Activated T-cell treated with anti-CD3 and anti-CD28 coated beads for 1 hour (primary cell): ENCODE measurements around the gene CDKL1.
A peak's percentile ranks its signal among the peaks of the same experiment; 100 is the strongest.
"Not testable (repeated sequence)": the region's sequence is repeated elsewhere in the genome, so short reads cannot be mapped to it uniquely, and the experiment has no call there.

Experiments used
- DNase-seq: peaks from one replicate; pipeline ENCODE4 v3.0.0-alpha.2; 2020; ENCODE audit warnings: low read depth

CDKL1 gene

GRCh38 chr14:50331596-50331995, 65.1 kb downstream of the CDKL1 start:
- no peak for DNase-seq

DNA sequence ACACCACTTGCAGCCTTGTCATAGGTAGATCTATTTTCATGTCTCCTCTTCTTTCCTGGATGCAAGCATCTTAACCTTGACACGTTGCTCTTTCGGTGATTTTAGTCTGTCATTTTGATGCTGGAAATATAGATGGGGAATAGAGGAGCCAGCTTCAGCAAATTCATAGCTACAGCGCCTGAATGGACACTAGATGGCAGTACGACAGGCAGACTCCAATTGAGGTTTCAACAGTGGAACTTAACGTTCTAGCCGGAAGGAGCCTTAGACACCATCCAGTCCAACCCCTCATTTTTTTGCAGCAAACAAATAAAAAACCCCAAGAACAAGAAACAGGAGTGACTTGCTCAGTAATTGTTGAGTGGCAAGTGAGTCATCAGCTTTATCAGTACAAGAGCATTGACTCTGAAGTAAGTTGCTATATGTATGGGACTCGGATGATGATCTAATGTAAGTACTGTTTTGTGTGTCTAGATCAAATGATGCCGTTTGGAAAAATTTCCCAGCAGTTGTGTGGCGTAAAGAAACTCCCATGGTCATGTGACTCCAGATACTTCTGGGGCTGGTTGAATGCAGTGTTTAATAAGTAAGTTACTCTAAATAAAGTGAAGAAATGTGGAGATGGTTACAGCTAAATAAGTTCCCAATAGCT, 75.5 kb downstream of the CDKL1 start:
- peak; percentile 35 for DNase-seq

DNA sequence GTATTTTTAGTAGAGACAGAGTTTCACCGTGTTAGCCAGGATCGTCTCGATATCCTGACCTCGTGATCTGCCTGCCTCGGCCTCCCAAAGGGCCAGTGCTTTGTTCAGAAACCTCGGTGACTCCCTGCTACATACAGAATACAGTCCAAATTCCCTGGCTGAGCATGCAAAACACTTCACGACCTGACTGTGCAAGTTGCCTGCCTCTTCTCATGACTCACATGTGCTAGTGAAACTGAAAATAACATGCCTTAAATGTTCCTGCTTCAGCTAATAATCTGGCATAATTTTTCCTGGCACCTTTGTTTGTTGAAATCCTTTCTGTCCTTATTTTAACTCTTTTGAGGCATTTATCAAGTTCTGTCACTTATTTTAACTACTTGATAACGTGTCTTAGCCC, 76.4 kb downstream of the CDKL1 start:
- DNase-seq: no peak

- no peak for DNase-seq
Observed at GRCh38 chr14:50319721-50320120, 77.0 kb downstream of the CDKL1 start.

- no peak for DNase-seq
Observed at GRCh38 chr14:50319293-50319692, 77.4 kb downstream of the CDKL1 start.

DNA sequence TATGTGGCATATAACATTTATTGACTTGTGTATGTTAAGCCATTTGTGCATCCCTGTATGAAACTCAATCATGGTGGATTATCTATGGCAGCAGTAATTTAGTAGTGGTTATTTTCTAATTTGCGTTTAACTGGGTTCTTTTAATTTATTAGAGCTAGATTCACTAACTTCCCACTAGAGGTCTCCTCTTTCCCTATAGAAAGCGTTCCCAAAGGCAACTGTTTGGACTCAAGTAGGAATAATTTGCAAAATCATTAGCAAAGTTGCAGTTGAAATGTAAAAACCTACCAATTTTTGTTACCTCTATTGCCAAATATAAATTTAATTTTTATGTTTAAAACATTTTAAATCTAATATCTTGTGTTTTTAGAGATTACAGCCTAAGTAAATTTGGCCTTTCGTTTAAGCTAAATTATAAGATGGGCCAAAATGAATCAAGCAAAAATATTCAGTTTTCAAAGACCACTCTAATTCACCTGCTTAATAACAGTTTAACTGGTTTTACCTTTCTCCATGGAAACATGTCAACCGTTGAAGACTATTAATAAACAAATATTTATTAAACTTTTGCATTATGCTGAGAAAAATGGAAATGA, 78.6 kb downstream of the CDKL1 start:
- no peak for DNase-seq

GRCh38 chr14:50314098-50314497, 82.6 kb downstream of the CDKL1 start:
- not testable (repeated sequence) for DNase-seq

- DNase-seq: no peak
Observed at GRCh38 chr14:50312734-50313054, 84.0 kb downstream of the CDKL1 start.

DNA sequence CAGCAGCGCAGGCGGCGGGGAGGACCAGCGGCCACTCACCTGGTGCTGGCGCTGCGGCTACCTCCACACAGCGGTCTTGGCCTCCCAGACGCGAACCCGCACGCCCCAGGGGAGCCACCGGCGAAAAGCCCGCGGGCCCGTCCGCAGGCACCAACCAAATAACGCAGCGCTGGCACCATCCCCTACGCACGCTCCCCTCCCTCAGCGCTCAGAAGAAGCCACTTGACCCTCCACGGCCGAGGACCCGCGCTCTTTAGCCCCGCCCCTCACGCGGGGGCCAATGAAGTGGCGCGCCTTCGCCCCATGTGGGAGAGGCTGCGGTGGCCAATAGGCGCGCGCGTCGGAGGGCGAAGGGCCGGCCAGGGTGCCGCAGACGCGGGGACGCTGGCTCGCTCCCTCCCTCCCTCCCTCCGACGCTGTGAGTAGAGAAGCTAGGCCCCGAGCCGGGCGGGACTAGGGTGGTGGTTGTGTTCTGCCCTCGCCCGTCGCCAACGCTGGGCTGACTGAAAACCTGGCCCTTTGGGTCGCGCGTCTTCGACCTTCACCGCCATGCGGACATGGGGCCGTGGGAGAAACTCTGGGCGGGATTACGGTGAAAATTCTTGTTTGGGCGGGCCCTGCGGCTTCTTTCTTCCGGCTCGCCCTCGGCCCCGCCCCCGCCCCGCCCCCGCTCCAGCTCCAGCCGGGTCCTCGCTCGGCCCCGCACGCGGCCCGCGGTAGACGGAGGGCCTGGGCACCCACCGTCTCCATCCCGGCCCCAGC, 84.5 kb downstream of the CDKL1 start, which contains the start of the genes DMAC2L and L2HGDH:
TSS of gene DMAC2L (plus strand) at position 353 of the 762 bp plus-strand sequence. CDS start 9,164 bp downstream, outside the sequence.
TSS of gene L2HGDH (minus strand) at position 258 of the 762 bp plus-strand sequence. CDS start at position 179, 79 bp downstream.
- peak; percentile 78 for DNase-seq

DNA sequence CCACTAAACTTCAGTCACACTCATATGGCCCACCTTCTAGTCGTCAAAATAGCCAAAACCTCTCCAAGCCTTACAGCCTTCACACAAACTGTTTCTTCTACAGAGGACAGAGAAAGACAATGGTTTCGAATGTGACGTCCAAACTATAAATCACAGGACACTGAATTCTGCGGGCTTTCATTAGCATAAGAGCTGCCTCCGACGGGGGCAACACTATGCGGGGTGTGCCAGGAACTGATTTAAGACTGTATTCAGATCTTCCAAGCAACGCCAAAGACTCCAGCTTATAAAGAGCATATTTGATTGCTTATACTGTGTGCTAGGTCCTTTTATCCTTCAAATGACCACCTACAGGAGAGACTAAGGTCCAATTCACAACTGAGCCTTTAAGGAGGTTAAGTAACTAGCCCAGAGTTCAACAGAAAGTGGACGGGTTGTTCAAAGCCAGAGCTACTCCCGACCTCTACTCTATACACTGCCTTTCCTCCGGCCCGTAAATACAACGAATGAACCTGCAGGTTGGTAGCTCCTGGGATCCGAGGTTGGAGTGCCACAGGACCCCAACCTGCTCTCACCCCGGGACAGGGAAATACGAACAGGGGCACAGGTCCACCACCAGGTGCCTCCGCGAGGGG, 85.2 kb downstream of the CDKL1 start:
- no peak for DNase-seq

- no peak for DNase-seq
Observed at GRCh38 chr14:50310445-50310844, 86.2 kb downstream of the CDKL1 start.

DNA sequence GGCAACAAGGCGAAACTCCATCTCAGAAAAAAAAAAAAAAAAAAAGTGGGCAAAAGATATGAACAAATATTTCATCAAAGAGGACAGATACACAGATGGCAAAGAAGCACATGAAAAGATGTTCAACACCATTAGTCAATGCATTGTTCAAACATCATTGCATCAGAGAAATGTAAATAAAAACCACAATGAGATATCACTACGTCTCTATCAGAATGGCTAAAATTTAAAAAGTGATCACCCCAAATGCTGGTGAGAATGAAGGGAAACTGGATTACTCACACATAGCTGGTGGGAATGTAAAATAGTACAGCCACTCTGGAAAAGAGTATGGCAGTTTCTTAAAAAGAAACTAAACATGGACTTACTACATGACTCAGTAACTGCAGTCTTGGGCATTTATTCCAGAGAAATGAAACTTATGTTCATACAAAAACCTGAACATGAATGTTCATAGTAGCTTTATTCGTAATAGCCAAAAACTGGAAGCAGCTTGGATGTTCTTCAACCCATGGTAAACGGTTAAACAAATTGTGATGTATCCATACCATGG, 88.2 kb downstream of the CDKL1 start:
- DNase-seq: no peak

DNA sequence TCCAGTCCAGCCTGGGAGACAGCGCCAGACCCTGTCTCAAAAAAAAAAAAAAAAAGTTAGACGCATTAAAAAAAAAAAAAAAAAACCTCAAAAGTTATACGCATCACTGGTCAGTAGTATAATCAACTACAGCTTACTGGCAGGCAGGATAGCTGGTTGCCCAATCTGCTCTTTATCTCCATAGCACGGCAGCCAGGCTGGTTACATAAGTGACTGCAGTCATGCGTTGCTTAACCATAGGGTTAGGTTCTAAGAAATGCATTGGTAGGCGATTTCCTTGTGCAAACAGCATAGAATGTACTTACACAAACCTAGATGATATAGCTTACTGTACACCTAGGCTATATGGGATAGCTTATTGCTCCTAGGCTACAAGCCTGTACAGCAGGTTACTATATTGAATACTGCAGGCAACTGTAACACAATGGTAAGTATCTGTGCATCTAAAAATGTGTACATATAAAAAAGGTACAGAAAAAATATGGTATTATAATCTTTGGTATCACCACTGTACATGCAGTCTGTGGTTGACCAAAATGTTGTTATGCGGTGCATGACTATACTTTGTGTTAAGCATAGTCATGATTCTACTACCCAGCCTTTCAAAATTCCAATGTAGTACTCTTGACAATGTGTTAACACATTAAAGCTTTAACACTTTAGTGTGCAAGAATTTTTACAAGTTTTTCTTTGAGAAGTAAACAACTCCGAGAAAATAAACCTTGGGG, 92.8 kb downstream of the CDKL1 start:
- DNase-seq: no peak

- no peak for DNase-seq
Observed at GRCh38 chr14:50301914-50302313, 94.8 kb downstream of the CDKL1 start.

GRCh38 chr14:50299585-50299984, 97.1 kb downstream of the CDKL1 start:
- no peak for DNase-seq

- no peak for DNase-seq
Observed at GRCh38 chr14:50290306-50290705, 106.4 kb downstream of the CDKL1 start.

- DNase-seq: no peak
Observed at GRCh38 chr14:50288146-50288545, 108.5 kb downstream of the CDKL1 start.

- DNase-seq: no peak
Observed at GRCh38 chr14:50285861-50286260, 110.8 kb downstream of the CDKL1 start.
